Lower lobe of right lung (tissue), 2 donors: ENCODE results near the gene MDM4. TPM values are rescaled to one million over a fixed set of nuclear protein-coding genes. Genes with fewer than 3 reads are reported as not detected.

ENCODE experiments used
- ATAC-seq, 2 donors: fragments of 200-7000 bp; cut with Tn5 transposase; one replicate each; pipeline ENCODE4 v1.9.1; 2020 to 2022; ENCODE audit warnings: mild to moderate bottlenecking in 2 of 2, moderate library complexity in 2 of 2
- DNase-seq: peaks from one replicate; pipeline ENCODE4 v3.0.0-alpha.2; 2020
- H3K27ac ChIP-seq: fragments of 200-600 bp; one replicate; pipeline ENCODE4 v1.8.0; 2022
- H3K27me3 ChIP-seq: fragments of 200-600 bp; one replicate; pipeline ENCODE4 v1.8.0; 2022; ENCODE audit warnings: low read depth
- H3K36me3 ChIP-seq: fragments of 200-600 bp; one replicate; pipeline ENCODE4 v1.8.0; 2022; ENCODE audit warnings: mild to moderate bottlenecking
- H3K4me1 ChIP-seq: fragments of 200-600 bp; one replicate; pipeline ENCODE4 v1.8.0; 2022
- H3K4me3 ChIP-seq: fragments of 200-600 bp; one replicate; pipeline ENCODE4 v1.8.0; 2022; ENCODE audit warnings: mild to moderate bottlenecking
- H3K9me3 ChIP-seq: fragments of 200-600 bp; one replicate; pipeline ENCODE4 v1.8.0; 2022
- CTCF ChIP-seq: fragments of 200-600 bp; IDR thresholded peaks from one replicate; pipeline ENCODE4 v1.8.0; 2022; ENCODE audit warnings: antibody characterized with exemption, mild to moderate bottlenecking
- intact Hi-C: fragments of 100-400 bp; cut with DNase I; formaldehyde crosslinking; loops from one replicate; pipeline ENCODE4 v1.11.0; 2022
- total RNA-seq: library from RNA; stranded (reverse); fragmentation: NEBNext Ultra II Directional; extraction: Animal tissue kit (Norgen Biotek cat#: 25700); gene quantifications from one replicate; pipeline ENCODE4 v1.2.1, GENCODE V29; 2021
- donor health status: DM: no; HTN: yes; CAD: no; lungs with severe emphysema.

The MDM4 gene
- total RNA-seq, 1 donor from 2014 or later: 77.9 TPM

GRCh38 chr1:204476563-204476962, 39.6 kb upstream of the MDM4 start:
- Histone ChIP-seq H3K4me1 (peaks cover 68% of the 10 kb centered on the region), H3K27ac (peak overlapping the region; percentile 49), H3K9me3 (no peaks in the 10 kb centered on the region), H3K27me3 (no peaks in the 10 kb centered on the region), H3K36me3 (no peaks in the 10 kb centered on the region), H3K4me3 (no peak overlapping the region)
- ATAC-seq (no peak), DNase-seq (no peak)
- TF ChIP-seq CTCF: no peak
- intact Hi-C loops: no loop called here

GRCh38 chr1:204477036-204477740, 39.0 kb upstream of the MDM4 start:
- ATAC-seq (peak; percentile 28 to 45), DNase-seq (no peak)
- no peaks in the 10 kb centered on the region for H3K9me3 ChIP-seq
- no peaks in the 10 kb centered on the region for H3K36me3 ChIP-seq
- no peak overlapping the region for H3K4me3 ChIP-seq
- peaks cover 75% of the 10 kb centered on the region for H3K4me1 ChIP-seq
- no peak for TF ChIP-seq CTCF
- peak overlapping the region; percentile 6 for H3K27ac ChIP-seq
- intact Hi-C loops: no loop called here
- H3K27me3 ChIP-seq: no peaks in the 10 kb centered on the region

- Histone ChIP-seq H3K27ac (peak overlapping the region; percentile 11), H3K4me3 (no peak overlapping the region), H3K27me3 (no peaks in the 10 kb centered on the region), H3K36me3 (no peaks in the 10 kb centered on the region), H3K9me3 (no peaks in the 10 kb centered on the region), H3K4me1 (peaks cover 82% of the 10 kb centered on the region)
- no peak for ATAC-seq
- TF ChIP-seq CTCF: no peak
- DNase-seq: no peak
- intact Hi-C loops: no loop called here
Measured at GRCh38 chr1:204478172-204478899, 37.9 kb upstream of the MDM4 start.

- no peak for ATAC-seq
- Histone ChIP-seq H3K27ac (peak overlapping the region; percentile 11), H3K4me1 (peaks cover 87% of the 10 kb centered on the region), H3K27me3 (no peaks in the 10 kb centered on the region), H3K4me3 (no peak overlapping the region), H3K9me3 (no peaks in the 10 kb centered on the region), H3K36me3 (no peaks in the 10 kb centered on the region)
- no peak for TF ChIP-seq CTCF
- DNase-seq: no peak
- intact Hi-C loops: no loop called here
Measured at GRCh38 chr1:204478921-204479320, 37.3 kb upstream of the MDM4 start.

- H3K27ac ChIP-seq: no peak overlapping the region
- H3K9me3 ChIP-seq: no peaks in the 10 kb centered on the region
- peaks cover 90% of the 10 kb centered on the region for H3K4me1 ChIP-seq
- H3K4me3 ChIP-seq: no peak overlapping the region
- TF ChIP-seq CTCF: no peak
- intact Hi-C loops: no loop called here
- DNase-seq (no peak), ATAC-seq (peak; percentile 32 to 44)
- no peaks in the 10 kb centered on the region for H3K36me3 ChIP-seq
- H3K27me3 ChIP-seq: no peaks in the 10 kb centered on the region
Measured at GRCh38 chr1:204479387-204480136, 36.6 kb upstream of the MDM4 start.
